Choroid plexus epithelial cell (primary cell): ENCODE results near the gene SSNA1.

Source experiments
- DNase-seq: peaks from one replicate; pipeline ENCODE4 v3.0.0-alpha.2; 2010; ENCODE audit warnings: low read depth
- H3K4me3 ChIP-seq: 2 replicates; pipeline ENCODE4 v1.5.1; 2011; ENCODE audit warnings: low read depth, mild to moderate bottlenecking, control low read depth, low read length, moderate library complexity
- CTCF ChIP-seq: conservative IDR thresholded peaks from 2 replicates; pipeline ENCODE4 v1.5.1; 2011; ENCODE audit warnings: low read depth, mild to moderate bottlenecking, control low read depth, inconsistent platforms, low read length, moderate library complexity

SSNA1 gene

DNA sequence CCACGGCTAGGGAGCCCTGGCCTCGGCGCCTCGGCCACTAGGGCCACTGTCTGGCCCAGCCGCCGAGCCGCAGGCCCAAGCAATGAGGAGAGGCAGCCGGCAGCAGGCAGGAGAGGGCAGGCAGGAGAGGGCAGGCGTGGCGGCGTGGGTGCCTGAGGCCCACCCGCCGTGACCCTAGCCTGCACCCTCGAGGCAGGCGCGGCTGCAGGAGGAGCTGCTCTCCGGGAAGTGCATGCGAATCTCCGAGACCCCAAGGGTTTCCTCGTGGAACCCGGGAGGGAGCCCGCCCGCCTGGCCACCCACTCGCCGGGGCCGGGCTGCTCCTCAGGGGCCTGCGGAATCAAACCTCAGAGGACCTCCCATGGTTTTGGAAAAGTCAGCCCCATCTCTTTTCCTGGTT is 40.2 kb upstream of the SSNA1 start:
- no peak for DNase-seq
- no peak for TF ChIP-seq CTCF
- no peak overlapping the region for H3K4me3 ChIP-seq

DNA sequence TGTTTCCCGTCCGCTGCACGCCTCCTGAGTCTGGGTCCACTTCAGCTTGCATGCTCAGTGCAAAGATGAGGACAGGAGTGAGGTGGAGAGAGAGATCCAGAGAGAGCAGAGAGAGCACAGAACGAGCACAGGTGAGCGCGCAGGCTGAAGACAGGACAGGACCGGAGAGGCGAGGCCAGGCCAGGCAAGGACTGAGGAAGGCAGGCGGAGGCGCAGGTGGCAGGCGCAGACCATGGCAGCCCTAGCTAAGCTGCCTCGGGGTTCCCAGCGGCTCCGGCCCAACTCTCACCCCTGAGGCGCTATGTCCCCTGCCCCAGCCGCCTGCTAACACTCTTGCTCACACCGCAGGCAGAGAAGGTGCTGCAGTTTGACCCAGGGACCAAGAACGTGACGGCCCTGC is 39.8 kb upstream of the SSNA1 start:
- H3K4me3 ChIP-seq = no peak overlapping the region
- no peak for DNase-seq
- TF ChIP-seq CTCF = no peak

DNA sequence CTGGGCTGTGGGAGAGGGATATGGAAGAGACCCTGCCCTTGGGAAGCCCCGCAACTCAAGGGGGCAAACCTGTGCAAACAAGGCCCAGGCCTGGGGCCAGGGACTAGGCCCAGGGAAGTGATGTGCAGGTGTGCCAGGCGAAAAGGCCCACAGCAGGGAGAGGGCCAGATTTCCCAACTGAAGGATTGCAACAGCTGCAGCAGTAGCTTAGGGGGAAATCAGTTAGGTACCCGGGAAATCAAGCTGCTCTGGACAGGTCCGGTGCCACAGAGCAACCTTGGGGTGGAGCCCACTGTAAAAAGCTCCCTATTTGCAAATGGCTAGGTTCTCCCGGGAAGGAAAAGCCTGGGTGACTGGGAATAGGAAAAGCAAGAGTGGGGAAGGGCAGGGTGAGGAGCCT is 39.1 kb upstream of the SSNA1 start:
- DNase-seq = no peak
- TF ChIP-seq CTCF = no peak

DNA sequence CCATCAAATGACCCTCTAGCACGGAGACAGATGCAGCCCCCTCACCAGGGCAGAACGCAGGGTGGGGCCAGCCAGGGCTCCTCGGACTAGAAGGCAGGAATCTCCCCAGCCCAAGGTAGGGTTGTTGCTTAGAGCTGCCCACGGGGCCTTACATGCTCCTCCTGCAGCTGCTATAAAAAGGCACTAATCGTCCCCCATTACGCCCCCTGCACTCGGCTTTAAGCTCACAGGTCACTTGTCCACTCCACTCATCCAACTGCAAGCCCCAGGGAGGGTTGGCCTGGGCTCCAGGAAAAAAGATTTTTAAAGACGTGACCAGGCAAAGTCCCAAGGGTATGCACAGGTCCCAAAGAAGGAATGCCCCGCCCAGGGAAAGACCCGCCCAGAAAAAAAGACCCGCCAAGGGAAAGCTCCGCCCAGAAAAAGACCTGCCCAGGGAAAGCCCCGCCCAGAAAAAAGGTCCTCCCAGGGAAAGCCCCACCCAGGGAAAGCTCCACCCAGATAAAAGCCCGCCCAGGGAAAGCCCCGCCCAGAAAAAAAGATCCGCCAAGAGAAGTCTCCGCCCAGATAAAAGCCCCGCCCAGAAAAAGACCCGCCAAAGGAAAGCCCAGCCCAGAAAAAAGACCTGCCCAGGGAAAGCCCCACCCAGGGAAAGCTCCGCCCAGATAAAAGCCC is 38.4 kb upstream of the SSNA1 start:
- no peak for TF ChIP-seq CTCF
- H3K4me3 ChIP-seq = no peak overlapping the region
- DNase-seq = no peak

More for the DNA sequence above, 39.1 kb upstream of the SSNA1 start:
- H3K4me3 ChIP-seq = no peak overlapping the region

- no peak for DNase-seq
- H3K4me3 ChIP-seq = no peak overlapping the region
- no peak for TF ChIP-seq CTCF
Measured at GRCh38 chr9:137150617-137151457, 37.6 kb upstream of the SSNA1 start.

DNA sequence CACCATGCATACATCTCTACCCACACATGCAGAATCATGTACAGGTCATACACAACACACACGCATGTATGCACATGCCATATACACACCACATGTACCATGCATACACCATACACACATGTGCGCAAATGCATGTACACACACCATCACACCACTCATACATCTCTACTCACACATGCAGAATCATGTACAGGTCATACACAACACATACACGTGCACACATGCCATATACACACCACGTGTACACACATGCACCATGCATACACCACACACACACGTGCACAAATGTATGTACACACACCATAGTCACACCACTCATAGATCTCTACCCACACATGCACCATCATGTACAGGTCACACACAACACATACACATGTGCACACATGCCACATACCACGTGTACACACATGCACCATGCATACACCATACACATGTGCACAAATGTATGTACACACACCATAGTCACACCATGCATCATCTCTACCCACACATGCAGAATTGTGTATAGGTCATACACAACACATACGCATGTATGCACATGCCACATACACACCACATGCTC is 35.6 kb upstream of the SSNA1 start:
- no peak for TF ChIP-seq CTCF
- DNase-seq = no peak
- no peak overlapping the region for H3K4me3 ChIP-seq
